DMS79 (cell line): ENCODE results near the gene KLHL17.

Experiments used
- DNase-seq: peaks from one replicate; lab custom pipeline; 2025; lab: John Stamatoyannopoulos, UW

Gene KLHL17

GRCh38 chr1:960363-961131 lies at the start of gene KLHL17:
TSS of gene KLHL17 (plus strand) at chr1:960584. CDS start at chr1:960694, 110 bp downstream.
- peak; percentile 14 for DNase-seq

- no peak for DNase-seq
These were observed 49.3 kb upstream of the KLHL17 start for GRCh38 chr1:910881-911721.

DNA sequence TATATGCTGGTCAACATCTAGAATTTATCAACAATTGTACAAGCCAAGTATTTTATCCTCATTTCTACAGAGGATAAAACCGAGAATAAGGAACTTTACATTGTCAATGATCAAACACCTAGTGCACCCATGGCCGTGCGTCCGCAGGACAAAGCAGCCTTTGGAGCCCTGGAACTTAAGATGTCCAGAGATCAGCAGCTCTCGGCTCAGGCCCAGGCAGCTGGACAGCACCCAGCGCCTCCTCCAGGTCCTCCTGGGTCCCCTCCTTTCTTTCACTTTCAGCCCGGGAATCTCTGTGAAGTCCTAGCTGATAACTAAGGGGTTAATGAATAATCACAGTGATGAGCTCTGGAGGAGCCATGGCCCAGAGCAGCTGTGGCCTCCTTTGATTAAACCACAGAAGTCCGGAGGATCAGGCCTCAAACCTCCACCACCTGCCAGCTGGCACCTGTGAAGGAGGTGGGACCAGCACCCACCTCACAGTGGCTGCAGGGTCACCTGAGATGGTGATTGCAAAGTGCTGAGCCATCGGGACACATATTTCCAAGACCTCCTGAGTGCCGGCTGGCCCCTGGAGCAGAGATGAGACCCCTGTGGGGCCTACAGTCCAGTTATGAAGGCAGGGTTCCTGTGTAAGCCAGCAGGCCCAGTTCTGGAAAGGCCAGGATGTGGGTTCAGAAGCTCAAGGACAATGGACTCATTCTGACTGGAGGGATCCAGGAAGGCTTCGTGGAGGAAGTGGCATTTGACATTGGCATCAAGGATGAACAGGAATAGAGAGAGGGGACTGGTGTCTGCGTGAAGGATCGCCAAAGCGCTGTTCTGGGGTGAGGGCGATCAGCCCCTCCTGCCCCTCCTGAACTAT lies 48.3 kb upstream of the KLHL17 start:
- DNase-seq, result no peak

DNA sequence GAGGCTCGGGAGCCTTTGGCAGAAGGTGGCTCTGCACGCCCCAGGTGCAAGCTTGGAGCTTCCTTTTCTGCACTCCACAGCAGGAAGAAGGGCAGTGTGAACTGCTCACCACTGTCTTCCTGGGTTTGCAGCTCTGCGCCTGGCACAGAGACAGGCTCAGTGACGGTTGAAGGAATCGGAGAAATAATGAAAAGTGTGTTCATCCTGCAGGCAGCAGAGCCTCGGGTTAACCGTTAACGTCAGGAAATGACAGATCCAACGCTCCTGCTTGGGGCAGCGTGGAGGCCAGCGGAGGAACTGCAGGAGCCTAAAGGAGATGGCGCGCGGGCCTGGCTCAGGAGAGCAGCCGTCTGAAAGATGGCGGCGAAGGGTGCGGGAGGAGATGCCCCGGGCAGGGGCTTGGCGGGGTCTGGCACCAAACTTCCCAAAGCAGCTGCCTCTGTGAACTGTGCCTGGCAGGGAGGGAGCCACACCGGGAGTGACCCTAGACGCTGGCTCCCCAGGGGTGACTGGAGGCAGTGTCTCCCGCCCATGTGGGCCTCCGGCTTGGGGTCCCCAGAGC lies 47.6 kb upstream of the KLHL17 start:
- DNase-seq, result no peak

GRCh38 chr1:913491-914130 lies 46.8 kb upstream of the KLHL17 start:
- no peak for DNase-seq

DNA sequence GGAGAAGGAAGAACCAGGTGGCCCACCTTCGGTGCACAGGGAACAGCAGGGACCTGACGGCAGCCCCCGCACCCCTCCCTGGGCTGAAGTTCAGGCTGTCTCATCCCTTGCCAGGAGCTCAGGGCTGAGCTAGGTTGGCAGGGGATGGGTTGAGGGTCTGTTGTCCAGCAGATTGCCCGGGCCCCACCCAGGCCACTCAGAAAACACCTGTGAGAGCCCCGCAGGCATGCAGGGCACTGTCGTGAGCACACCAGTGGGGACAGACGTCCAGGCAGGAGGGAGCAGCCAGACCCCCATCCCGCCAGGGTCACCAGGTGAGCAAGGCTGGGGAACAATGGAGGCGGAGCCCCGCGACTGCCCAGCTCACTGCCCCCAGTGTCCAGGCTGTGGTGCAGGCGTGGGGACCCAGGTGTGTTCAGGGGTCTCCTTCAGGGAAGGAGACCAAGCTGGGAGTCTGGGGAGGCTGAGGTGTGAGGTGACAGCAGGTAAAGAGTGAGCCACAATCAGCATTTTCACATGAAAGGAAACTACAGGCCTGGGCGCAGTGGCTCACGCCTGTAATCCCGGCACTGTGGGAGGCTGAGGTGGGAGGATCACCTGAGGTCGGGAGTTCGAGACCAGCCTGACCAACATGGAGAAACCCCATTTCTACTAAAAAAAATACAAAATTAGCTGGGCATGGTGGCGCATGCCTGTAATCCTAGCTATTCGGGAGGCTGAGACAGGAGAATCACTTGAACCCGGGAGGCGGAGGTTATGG lies 46.1 kb upstream of the KLHL17 start:
- DNase-seq, result no peak

DNA sequence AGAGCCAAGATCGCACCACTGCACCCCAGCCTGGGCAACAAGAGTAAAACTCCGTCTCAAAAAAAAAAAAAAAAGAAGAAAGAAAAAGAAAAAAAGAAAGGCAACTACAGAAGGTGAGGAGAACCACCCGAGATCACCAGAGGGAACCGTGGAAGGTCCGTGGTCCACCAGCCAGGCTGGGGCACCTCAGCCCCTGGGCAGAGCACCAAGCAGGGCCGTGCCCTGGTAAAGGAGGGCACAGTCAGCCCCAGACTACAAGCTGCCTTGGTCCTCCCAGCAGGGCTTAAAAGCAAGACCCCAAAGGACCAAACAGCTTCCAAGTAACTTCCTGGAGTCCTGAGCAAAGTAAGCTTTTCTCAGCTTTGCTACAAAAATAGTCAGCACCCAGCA lies 45.5 kb upstream of the KLHL17 start:
- DNase-seq, result no peak

DNA sequence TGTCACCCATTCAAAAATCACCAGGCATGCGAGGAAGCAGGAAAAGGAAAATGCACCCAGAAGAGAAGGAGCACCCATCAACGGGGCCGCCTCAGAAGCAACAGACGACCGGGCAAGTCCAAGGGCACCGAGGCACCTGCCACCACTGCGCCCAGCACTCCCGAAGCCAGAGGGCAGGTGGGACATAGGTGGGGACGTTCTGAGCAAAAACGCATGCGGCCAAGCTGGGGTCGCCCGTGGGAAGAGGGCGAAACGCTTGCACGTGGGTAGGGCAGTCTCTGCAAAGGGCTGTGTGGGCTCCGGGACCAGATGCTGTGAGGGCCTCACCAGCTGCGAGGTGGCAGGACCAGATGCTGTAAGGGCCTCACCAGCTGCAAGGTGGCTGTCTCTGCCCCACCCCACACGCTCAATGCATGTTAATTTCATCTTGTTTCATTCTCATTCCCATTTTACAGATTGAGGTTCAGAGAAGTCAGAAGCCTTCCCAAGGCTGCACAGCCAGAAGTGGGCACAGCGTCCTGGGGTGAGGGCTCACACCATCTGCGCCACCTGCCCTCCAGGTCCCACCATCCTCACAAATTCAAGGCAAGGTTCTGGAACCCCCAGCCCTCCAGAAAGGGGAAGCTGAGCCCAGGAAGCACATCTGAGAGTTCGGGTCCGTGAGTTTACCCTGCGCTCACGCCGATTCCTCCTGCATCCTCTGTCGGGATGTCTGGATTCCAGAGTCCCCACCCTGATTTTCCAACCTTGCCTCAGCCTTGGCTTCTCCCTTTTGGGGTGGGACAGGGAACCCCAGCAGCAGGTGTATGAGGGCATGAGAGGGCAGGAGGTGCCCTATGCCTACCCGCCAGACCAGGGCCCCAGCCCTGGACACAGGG lies 44.9 kb upstream of the KLHL17 start:
- no peak for DNase-seq

DNA sequence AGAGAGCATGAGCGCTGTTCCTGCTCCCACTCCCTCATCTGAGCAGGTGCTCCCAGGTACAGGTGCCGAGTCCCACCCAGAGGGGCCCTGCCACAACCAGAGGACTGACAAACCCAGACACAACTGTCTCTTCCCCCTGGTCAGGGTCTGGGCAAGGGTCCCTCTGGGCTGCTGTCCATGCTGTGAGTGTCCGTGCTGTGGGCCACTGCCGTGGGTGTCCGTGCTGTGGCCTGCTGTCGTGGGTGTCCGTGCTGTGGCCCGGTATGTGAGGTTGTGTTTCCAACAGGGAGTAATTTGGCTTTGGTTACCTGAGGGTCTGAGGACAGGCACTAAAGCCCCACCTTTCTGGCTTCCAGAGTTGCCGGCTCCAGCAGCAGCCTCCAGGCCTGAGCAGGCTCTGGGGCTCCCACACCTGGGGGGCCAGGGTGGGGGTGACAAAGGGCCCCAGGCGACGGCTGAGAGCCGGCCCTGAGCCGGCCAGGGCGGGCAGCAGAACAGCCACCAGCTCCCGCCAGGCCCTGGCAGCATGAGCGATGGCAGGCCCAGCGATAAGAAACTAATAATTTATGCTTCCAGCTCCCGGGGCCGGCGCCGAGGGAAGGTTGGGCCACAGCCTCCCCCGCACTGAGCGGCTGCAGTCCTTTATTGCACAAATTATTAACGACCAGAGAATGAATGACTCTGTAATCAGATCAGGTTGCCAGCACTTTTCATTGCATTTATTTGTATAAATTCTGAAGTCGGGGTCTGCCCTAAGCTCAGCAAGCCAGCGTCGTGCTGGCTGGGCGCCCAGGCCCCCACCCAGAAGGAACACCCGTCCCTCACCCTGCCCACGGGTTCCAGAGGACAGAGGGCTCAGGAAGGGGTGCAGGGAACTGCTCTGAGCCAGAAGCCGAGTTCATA lies 44.0 kb upstream of the KLHL17 start:
- DNase-seq, result no peak

DNA sequence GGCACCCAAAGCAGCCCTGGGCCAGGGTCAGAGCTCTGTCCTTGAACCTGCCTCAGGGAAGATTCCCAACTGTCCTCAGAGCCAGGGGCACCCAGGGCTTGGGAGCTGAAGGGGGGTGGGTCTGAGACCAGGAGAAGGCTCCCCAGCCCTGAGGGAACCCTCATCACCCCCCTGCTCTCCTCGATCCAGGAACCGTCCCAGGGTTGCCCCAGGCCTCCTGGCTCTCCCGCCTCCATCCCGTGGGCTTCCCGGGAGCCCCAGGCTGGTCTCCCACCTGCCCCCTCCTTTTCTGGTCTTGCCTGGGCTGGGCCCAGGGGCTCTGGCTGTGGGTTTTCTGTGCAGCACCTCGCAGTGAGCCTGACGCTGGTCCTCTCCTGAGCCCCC lies 43.3 kb upstream of the KLHL17 start:
- no peak for DNase-seq

GRCh38 chr1:917466-918091 lies 42.8 kb upstream of the KLHL17 start:
- DNase-seq, result no peak

DNA sequence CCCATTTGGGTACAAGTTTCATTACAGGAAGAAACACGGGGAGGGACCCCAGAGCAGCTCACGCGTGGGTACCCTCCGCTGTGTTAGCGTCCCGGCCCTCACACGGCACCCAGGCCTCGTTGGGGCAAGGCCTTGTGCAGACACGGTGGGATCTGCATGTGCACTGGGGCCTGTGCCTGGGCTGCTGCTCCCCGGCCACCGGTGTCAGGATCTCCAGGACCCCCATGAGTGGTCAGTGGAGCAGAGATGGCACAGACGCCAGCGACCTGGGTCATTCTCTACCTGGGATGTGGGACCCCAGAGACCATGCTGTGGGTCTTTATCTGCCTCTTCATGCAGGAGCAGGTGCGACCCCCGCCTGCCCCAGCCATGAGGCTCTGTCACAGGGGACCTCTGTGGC lies 42.0 kb upstream of the KLHL17 start:
- DNase-seq, result no peak

DNA sequence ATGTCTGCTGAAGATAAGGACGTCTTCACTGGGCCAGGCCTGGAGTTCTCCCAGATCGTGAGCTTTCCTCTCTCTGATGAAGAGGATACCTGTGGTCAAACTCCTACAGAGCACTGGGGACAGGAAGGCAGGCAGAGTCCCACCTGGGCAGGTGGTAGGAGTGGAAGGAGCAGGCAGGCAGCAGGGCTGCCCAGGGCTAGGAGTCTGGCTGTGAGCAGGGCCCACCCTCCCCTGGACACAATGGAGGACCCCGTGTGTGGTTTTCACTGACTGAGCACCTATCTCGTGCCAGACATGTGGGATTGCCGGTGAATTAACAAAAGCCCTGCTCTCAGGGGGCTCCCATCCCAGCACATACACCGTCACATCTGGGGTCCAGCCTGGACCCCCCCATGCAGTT lies 41.5 kb upstream of the KLHL17 start:
- DNase-seq, result no peak

- no peak for DNase-seq
These were observed 41.0 kb upstream of the KLHL17 start for GRCh38 chr1:919271-919872.

DNA sequence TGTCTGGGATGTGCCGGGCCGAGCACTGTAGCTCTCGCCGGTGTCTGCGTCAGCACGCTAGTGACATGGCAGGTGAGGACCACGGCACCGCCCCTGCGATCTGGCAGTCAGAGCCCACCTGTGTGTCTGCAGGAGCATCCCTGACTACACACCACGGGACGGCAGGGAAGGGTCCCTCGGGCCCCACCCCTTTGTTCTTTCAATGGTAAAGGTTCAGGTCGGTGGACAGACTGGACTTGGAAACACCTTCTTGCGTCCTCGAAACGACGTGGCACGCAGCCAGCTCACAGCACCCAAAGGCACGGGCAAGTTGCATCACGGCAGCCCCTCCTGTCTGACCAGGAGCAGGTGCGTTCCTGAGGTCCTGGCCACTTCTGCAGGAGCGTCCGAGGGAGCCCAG lies 40.4 kb upstream of the KLHL17 start:
- DNase-seq, result no peak

GRCh38 chr1:920521-920920 lies 39.9 kb upstream of the KLHL17 start:
- DNase-seq, result no peak

DNA sequence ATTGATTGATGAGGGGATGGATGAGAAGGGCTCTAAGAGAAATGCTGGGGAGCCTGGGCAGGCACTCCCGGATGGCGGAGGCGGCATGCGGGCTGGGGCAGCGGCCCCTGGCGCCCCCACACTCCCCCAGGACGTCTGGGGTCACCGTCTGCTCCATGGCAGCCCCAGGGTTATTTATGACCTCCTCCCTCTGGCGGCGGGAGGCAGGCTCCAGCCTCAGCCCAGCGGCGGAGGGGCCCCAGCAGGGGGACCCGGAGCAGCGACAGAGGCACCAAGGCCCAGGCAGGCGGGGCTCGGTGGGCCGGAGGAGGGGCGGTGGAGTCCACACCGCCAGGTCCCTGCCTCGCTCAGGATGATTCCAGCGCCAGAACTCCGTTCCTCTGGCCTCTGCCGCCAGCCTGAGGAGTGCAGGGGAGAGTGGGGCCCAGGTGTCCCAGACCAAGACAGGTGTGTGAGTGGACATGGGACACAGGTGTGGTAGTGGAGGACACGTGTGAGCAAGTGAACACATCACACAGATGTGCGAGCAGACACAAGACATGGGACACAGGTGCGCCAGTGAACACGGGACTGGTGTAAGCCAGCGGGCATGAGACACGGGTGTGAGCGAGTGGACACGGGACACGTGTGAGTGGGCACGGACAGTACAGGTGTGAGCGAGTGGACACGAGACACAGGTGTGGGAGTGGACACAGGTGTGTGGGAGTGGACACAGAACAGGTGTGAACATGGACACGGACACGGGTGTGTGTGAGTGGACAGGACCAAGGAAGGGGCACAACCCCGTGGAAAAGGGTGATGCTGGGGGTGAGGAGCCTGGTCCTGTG lies 39.2 kb upstream of the KLHL17 start:
- peak; percentile 63 for DNase-seq
